ENCODE results near the gene HIF3A.

HIF3A gene

GRCh38 chr19:46330319-46330918, 33.6 kb downstream of the HIF3A start:
- DNase-seq (ENCODE audit: low read depth) = no peak

GRCh38 chr19:46337487-46337886, 40.6 kb downstream of the HIF3A start:
- no peak for DNase-seq (ENCODE audit: low read depth)

GRCh38 chr19:46339446-46339845, 42.6 kb downstream of the HIF3A start:
- no peak for DNase-seq (ENCODE audit: low read depth)

DNA sequence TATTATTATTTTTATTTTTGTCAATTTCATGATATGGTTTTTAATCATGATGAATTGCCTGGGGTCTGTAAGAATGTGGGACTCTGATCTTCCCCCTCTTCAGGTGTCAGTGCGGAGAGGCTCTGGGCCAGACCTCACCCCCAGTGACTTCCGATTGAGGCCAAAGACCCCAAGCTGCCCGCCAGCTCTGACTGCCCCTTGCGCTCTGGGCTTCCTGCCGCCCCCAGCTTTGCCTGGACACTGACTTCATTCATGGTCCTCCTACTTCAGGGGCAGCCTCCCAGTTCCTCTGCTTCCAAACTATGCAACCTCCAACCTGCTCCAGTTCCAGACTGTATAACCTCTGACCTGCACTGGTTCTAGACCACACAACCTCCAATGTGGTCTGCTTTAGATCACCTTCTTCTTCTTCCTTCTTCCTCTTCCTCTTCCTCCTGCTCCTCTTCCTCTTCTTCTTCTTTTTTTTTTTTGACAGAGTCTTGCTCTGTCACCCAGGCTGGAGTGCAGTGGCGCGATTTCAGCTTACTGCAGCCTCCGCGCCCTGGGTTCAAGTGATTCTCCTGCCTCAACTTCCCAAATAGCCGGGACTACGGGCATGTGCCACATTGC, 43.3 kb downstream of the HIF3A start:
- no peak for DNase-seq (ENCODE audit: low read depth)

DNA sequence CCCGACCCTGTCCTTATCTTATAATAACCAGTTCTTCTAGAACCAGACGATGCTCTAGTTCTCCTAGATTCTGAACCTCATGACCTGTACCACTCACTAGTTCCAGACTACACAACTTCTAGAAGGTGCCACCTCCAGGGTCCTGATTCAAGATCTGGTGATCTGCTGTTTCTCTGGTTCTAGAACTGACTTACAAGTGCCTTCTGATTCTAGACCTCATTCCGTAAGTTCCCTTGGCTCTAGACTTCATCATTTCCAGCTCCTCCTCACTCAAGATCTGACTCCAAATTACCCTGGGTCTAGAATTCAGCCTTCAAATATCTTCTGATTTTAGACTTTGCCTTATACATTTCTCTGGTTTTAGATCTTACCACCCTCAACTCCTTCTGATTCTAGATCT, 45.1 kb downstream of the HIF3A start:
- DNase-seq (ENCODE audit: low read depth) = no peak

- DNase-seq (ENCODE audit: low read depth) = no peak
Observed at GRCh38 chr19:46344363-46344762, 47.5 kb downstream of the HIF3A start.

- no peak for DNase-seq (ENCODE audit: low read depth)
Observed at GRCh38 chr19:46345157-46345556, 48.3 kb downstream of the HIF3A start.

- peak; percentile 94 for DNase-seq (ENCODE audit: low read depth)
Observed at GRCh38 chr19:46346821-46347571, 50.2 kb downstream of the HIF3A start, which contains the start of gene PPP5C. TSS of gene PPP5C (plus strand) at chr19:46347087. CDS start at chr19:46347097, 10 bp downstream.

DNA sequence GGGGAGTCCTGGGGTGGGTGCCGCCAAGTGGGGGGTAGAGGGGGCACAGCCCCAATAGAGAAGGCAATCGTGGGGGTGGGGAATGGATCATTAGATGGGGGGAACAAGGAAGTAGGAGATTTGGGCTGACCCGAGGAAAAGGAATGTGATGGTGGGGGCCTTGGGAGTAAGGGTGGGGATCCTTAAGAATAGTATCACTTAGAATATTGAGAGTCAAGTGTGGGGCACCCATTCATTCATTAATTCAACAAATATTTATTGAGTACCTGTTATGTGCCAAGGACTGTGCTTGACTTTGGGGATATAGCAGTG, 50.7 kb downstream of the HIF3A start:
- DNase-seq (ENCODE audit: low read depth) = no peak

DNA sequence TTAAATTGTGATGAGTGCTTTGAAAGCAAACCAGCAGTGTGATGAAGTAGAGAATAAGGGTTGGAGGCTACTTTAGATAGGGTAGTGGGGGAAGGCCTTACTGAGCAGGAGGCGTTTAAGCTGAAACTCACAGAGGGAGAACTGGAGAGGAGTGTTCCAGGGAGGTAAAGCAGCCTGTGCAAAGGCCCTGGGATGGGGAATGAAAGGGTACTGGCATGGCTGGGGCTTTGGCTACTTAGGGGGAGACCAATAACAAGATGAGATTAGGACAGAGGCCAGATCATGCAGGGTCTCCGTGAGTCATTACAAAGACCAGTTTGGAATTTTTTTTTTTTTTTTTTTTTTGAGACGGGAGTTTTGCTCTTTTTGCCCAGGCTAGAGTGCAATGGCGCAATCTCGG, 51.1 kb downstream of the HIF3A start:
- no peak for DNase-seq (ENCODE audit: low read depth)

DNA sequence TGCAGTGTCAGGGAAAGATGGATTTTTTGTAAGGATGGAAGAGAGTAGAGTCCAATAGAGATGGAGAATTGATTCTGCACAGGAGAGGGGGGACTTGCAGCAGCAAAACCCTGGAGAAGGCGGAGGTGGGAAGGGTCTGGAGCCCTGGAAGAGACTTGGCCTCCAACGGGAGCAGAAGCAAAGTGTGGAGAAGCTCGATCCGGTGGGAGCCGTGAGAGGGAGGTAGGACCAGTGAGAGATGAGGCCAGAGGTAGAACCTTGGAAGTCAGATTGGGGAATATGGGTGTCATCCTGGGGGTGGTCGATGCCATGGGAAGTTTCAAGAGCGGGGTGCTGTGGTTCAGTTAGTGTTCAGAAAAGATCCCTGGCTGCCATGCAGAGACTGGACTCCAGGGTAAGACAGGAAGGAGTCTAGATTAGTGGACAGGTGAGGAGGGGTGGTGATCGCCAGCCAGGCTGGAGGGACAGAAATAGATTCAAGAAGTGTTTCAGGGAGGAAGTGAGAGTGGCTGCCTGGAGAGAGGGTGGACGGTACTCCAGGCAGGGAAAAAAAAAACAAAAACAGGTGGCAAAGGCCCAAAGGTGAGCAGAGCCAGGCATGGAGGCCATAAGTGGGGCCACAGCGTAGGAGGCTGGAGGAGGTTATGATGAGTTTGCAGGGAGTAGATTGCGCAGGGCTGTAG, 52.6 kb downstream of the HIF3A start:
- no peak for DNase-seq (ENCODE audit: low read depth)

- no peak for DNase-seq (ENCODE audit: low read depth)
Observed at GRCh38 chr19:46350029-46350757, 53.4 kb downstream of the HIF3A start.

- DNase-seq (ENCODE audit: low read depth) = peak; percentile 48
Observed at GRCh38 chr19:46350758-46351159, 53.9 kb downstream of the HIF3A start.

DNA sequence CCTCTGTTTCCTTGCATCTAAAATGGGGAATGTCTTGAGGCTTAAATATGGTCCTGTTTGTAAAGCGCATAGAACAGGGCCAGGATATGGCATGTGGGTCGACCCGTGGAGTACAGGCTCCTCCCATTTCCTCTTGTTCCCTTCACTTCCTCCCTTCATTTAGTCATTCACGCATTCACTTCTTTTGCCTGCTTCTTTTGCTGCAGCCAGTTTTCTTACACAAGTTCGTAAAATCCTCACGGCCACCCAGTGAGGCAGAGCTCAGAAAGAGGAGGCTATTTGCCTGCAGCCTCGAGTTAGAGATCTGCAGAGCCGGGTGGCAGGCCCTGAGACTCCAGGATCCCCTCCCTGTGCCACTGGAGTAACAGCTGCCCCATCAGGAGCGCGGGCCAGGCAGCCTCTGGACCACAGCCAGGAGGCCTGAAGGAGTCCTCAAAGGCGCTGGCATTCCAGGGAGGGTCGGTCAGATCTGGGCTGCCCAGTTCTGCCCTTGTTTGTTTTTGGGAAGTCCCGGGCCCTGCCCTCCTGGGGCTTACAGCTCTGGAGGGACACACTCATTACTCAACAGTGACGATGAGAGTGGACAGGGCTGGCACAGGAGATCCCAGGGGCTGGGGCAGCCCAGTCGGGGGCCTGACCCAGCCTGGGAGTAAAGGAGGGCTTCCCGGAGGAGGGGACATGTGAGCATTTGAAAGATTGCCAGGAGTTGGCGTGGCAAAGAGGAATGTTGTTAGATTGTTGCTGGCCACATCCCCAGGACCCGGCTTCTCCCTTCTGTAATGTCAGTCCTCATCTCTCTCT, 54.6 kb downstream of the HIF3A start:
- peak; percentile 67 for DNase-seq (ENCODE audit: low read depth)

DNA sequence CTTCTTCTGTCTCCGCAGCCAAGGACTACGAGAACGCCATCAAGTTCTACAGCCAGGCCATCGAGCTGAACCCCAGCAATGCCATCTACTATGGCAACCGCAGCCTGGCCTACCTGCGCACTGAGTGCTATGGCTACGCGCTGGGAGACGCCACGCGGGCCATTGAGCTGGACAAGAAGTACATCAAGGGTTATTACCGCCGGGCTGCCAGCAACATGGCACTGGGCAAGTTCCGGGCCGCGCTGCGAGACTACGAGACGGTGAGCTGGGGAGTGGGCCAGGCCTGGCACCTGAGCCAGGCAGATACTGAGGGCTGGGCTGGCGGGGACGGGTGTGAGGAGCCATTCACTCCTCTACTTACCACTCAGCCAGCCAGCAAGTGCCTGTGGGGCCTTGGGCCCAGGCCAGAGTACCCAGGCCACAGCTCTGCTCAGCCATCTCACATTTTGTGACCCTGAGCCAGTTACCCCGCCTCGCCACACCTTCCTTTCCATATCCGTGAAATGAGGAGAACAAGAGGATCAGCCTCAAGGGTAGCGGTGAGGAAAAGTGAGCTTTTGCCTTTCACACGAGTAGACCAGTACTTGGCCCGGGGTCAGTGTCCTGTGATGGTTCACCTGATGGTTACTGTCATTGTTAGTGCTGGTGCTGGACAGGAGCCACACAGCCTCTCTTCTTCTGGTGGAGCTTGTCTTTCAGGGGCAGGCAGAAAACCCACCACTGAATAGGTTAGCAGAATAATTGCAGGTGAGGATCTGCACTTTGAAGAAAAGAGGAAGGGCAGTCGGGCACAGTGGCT, 57.1 kb downstream of the HIF3A start:
- no peak for DNase-seq (ENCODE audit: low read depth)

- no peak for DNase-seq (ENCODE audit: low read depth)
Observed at GRCh38 chr19:46355234-46356148, 58.6 kb downstream of the HIF3A start.

DNA sequence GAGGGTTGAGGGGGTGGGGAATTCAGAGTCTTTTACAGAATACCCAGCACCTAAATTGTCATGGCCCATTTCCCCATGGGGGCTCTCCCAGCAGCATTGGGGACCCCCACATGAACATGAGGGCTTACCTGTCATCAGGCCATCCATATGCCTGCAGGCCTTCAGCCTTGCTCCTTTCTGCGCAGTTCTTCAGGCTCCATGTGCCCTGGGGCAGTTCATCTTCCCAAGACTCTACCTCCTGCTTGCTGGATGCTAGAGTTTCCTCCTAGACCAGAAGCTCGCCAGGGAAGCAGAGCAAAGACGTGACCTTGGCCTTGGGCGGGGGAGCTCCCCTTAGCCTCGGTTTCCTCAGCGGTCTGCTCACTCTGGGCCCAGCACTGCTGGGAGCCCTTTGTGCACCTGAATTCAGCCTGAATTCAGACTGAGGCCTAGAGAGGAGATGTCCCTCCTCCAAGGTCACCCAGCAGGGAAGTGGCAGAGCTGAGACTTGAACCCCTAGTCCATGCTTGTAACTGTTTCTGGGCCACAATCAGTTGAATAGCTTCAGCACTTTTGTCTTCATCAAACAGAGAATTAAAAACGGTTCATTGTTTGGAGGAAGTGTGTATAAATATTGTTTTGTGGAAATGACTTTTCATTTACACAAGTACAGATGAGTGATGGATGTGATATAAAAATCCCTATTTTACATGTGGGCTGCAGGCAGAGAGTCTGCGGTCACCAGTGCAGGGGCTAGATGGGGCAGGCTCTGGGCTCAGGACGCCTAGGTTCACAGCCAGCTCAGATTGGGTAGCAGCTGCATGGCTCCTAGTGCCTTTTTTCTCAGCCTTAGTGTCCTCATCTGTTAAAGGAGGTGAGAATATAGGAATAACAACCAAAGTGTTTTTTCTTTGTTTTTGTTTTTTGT, 59.6 kb downstream of the HIF3A start:
- DNase-seq (ENCODE audit: low read depth) = no peak

- peak; percentile 52 for DNase-seq (ENCODE audit: low read depth)
Observed at GRCh38 chr19:46357846-46358583, 61.2 kb downstream of the HIF3A start.
